Caco-2 (cell line): ENCODE data around the gene UBAP2. TPM values are rescaled to one million over a fixed set of nuclear protein-coding genes. Genes with fewer than 3 reads are reported as not detected.
A peak's percentile ranks its signal among the peaks of the same experiment; 100 is the strongest.

ENCODE experiments used
- BruUV-seq: library from RNA; stranded (reverse); fragments of 400-500 nt; replicated peaks from 2 replicates; lab custom pipeline; 2021; lab: Mats Ljungman, UMichigan
- CTCF ChIA-PET: fragments of 300-600 bp; sonication (Branson Sonifier 250); formaldehyde crosslinking; loops from one replicate; lab custom pipeline; 2022; ENCODE audit warnings: antibody characterized with exemption; lab: Charles Lee
- POLR2A ChIA-PET: fragments of 300-600 bp; sonication (Branson Sonifier 250); formaldehyde crosslinking; loops from one replicate; lab custom pipeline; 2022; ENCODE audit warnings: antibody characterized with exemption; lab: Charles Lee
- DNase-seq, 2 experiments: peaks; one replicate each; pipeline versions ENCODE4 v3.0.0 to v3.0.0-alpha.2; 2020 to 2022
- H3K27me3 ChIP-seq: replicated peaks from 2 replicates; pipeline ENCODE4 v1.6.0; 2011; ENCODE audit warnings: low read length; ENCODE audit not compliant: control insufficient read depth, insufficient read depth
- H3K36me3 ChIP-seq: 2 replicates; pipeline ENCODE4 v1.5.1; 2011; ENCODE audit warnings: low read length; ENCODE audit not compliant: control insufficient read depth, insufficient read depth
- H3K4me1 ChIP-seq: fragments of 250-450 bp; sonication (Bioruptor Pico); 2 replicates; pipeline ENCODE4 v1.5.1; 2020; ENCODE audit warnings: mild to moderate bottlenecking
- H3K4me3 ChIP-seq: 2 replicates; pipeline ENCODE4 v1.5.1; 2011; ENCODE audit warnings: low read depth, mild to moderate bottlenecking, control low read depth, low read length
- H3K9me3 ChIP-seq: fragments of 250-450 bp; sonication (Bioruptor Pico); 2 replicates; pipeline ENCODE4 v1.5.1; 2020; ENCODE audit warnings: mild to moderate bottlenecking, moderate library complexity
- H3K27ac Mint-ChIP-seq: one replicate; pipeline ENCODE4 v1.8.0; 2022; ENCODE audit warnings: mixed read lengths; ENCODE audit not compliant: unreplicated experiment
- H3K27me3 Mint-ChIP-seq: one replicate; pipeline ENCODE4 v1.8.0; 2022; ENCODE audit warnings: mixed read lengths; ENCODE audit not compliant: insufficient read depth, unreplicated experiment
- H3K36me3 Mint-ChIP-seq: one replicate; pipeline ENCODE4 v1.8.0; 2022; ENCODE audit warnings: mild to moderate bottlenecking, mixed read lengths; ENCODE audit not compliant: insufficient read depth, unreplicated experiment
- H3K4me1 Mint-ChIP-seq: one replicate; pipeline ENCODE4 v1.8.0; 2022; ENCODE audit warnings: low read depth, mixed read lengths; ENCODE audit not compliant: unreplicated experiment
- H3K4me3 Mint-ChIP-seq: one replicate; pipeline ENCODE4 v1.8.0; 2022; ENCODE audit warnings: mild to moderate bottlenecking, moderate library complexity, mixed read lengths; ENCODE audit not compliant: unreplicated experiment
- H3K9me3 Mint-ChIP-seq: one replicate; pipeline ENCODE4 v1.8.0; 2022; ENCODE audit warnings: mixed read lengths; ENCODE audit not compliant: unreplicated experiment
- CTCF ChIP-seq, 2 experiments: fragments of 200-600 bp in 1 of 2; IDR thresholded peaks; 1 replicate in 1 of 2; 2 replicates in 1 of 2; pipeline versions ENCODE4 v1.5.1 to v1.8.0; 2011 to 2022; ENCODE audit warnings: antibody characterized with exemption in 1 of 2, control low read depth in 1 of 2, inconsistent platforms in 1 of 2, low read depth in 1 of 2, low read length in 1 of 2, mild to moderate bottlenecking in 1 of 2, moderate library complexity in 1 of 2; ENCODE audit not compliant: insufficient read depth in 1 of 2, severe bottlenecking in 1 of 2, unreplicated experiment in 1 of 2
- intact Hi-C: fragments of 100-400 bp; cut with micrococcal nuclease; formaldehyde crosslinking; loops from one replicate; pipeline ENCODE4 v1.10.0; 2022; ENCODE audit not compliant: unreplicated experiment
- total RNA-seq: library from RNA; stranded (reverse); gene quantifications from 2 replicates; pipeline ENCODE4 v1.2.3, GENCODE V29; 2022

The UBAP2 gene
- total RNA-seq, 1 experiment from 2014 or later = 87.5 TPM

- H3K36me3 Mint-ChIP-seq = peaks cover 98% of the 10 kb centered on the region
- no peaks in the 10 kb centered on the region for H3K4me1 Mint-ChIP-seq
- no peak overlapping the region for H3K4me3 ChIP-seq
- ChIA-PET CTCF (interaction anchor here (0.9 to 1.7 kb wide), 3 partner anchors 110 to 328 kb away, joined by 3 to 18 read pairs (median 3); no protein-coding TSS in a partner anchor), POLR2A (no interaction called here)
- H3K27me3 ChIP-seq = no peaks in the 10 kb centered on the region
- H3K36me3 ChIP-seq = peaks cover 13% of the 10 kb centered on the region
- TF ChIP-seq CTCF (IDR thresholded peaks at IDR 0.05; ENCODE audit: insufficient read depth in 1 of 2, low read depth in 1 of 2, low read length in 1 of 2, severe bottlenecking in 1 of 2, unreplicated experiment in 1 of 2) = no peak
- H3K4me1 ChIP-seq = no peaks in the 10 kb centered on the region
- peak overlapping the region; percentile 21 for H3K27ac Mint-ChIP-seq
- no peak for DNase-seq
- no peaks in the 10 kb centered on the region for H3K9me3 ChIP-seq
- no peak overlapping the region for H3K4me3 Mint-ChIP-seq
- intact Hi-C loops = loop anchor here (10.0 kb wide), 2 partner anchors 109 to 331 kb away; partner anchors contain the start of gene UBE2R2
- H3K27me3 Mint-ChIP-seq = no peaks in the 10 kb centered on the region
- BruUV-seq = no TSS peak
- H3K9me3 Mint-ChIP-seq = no peaks in the 10 kb centered on the region
Observed at GRCh38 chr9:33923998-33924701, 124.5 kb downstream of the UBAP2 start.

GRCh38 chr9:33923079-33923478, 125.6 kb downstream of the UBAP2 start:
- intact Hi-C loops = loop anchor here (10.0 kb wide), 2 partner anchors 108 to 332 kb away; partner anchors contain the start of gene UBE2R2
- Histone ChIP-seq H3K36me3 (peaks cover 13% of the 10 kb centered on the region), H3K9me3 (no peaks in the 10 kb centered on the region), H3K4me3 (no peak overlapping the region), H3K27me3 (no peaks in the 10 kb centered on the region), H3K4me1 (no peaks in the 10 kb centered on the region)
- ChIA-PET CTCF (interaction anchor here (1.0 to 1.1 kb wide), 2 partner anchors 10 to 109 kb away, joined by 3 read pairs; no protein-coding TSS in a partner anchor), POLR2A (no interaction called here)
- DNase-seq = no peak
- peaks cover 100% of the 10 kb centered on the region for H3K36me3 Mint-ChIP-seq
- no TSS peak for BruUV-seq
- no peak for TF ChIP-seq CTCF (IDR thresholded peaks at IDR 0.05; ENCODE audit: insufficient read depth in 1 of 2, low read depth in 1 of 2, low read length in 1 of 2, severe bottlenecking in 1 of 2, unreplicated experiment in 1 of 2)
- H3K4me3 Mint-ChIP-seq = no peak overlapping the region
- H3K9me3 Mint-ChIP-seq = no peaks in the 10 kb centered on the region
- H3K27me3 Mint-ChIP-seq = no peaks in the 10 kb centered on the region
- H3K27ac Mint-ChIP-seq = no peak overlapping the region
- H3K4me1 Mint-ChIP-seq = no peaks in the 10 kb centered on the region

- intact Hi-C loops = loop anchor here (10.0 kb wide), 2 partner anchors 107 to 333 kb away; partner anchors contain the start of gene UBE2R2
- BruUV-seq = TSS peak; percentile 45
Observed at GRCh38 chr9:33921967-33922895, 126.5 kb downstream of the UBAP2 start.

More at GRCh38 chr9:33921967-33922895, 126.5 kb downstream of the UBAP2 start:
- Histone ChIP-seq H3K36me3 (peaks cover 13% of the 10 kb centered on the region), H3K4me1 (no peaks in the 10 kb centered on the region), H3K27me3 (no peaks in the 10 kb centered on the region), H3K4me3 (no peak overlapping the region), H3K9me3 (no peaks in the 10 kb centered on the region)
- peaks cover 100% of the 10 kb centered on the region for H3K36me3 Mint-ChIP-seq
- ChIA-PET CTCF (interaction anchor here (1.0 kb wide), 1 partner anchor 11 kb away, joined by 3 read pairs; no protein-coding TSS in a partner anchor), POLR2A (no interaction called here)
- TF ChIP-seq CTCF (IDR thresholded peaks at IDR 0.05; ENCODE audit: insufficient read depth in 1 of 2, low read depth in 1 of 2, low read length in 1 of 2, severe bottlenecking in 1 of 2, unreplicated experiment in 1 of 2) = peak; percentile 60 to 64
- H3K9me3 Mint-ChIP-seq = no peaks in the 10 kb centered on the region
- peak in 1 of 2 experiments; percentile 63 for DNase-seq
- no peaks in the 10 kb centered on the region for H3K27me3 Mint-ChIP-seq
- no peaks in the 10 kb centered on the region for H3K4me1 Mint-ChIP-seq
- H3K27ac Mint-ChIP-seq = peak overlapping the region; percentile 48
- no peak overlapping the region for H3K4me3 Mint-ChIP-seq
